ACHN (cell line): ENCODE data around the gene HEXB.
"Not testable (repeated sequence)": the region's sequence is repeated elsewhere in the genome, so short reads cannot be mapped to it uniquely, and the experiment has no call there.

Experiments used
- DNase-seq: peaks from one replicate; pipeline ENCODE4 v3.0.0-alpha.2; 2015
- in situ Hi-C: cut with HindIII; loops from 2 replicates; pipeline ENCODE4 v1.10.0; 2017; ENCODE audit warnings: low sequenced_read_pairs, low pct_ligation_motif_present, low pct_unique_long_range_greater_than_20kb

HEXB gene

GRCh38 chr5:74655206-74655605, 29.8 kb upstream of the HEXB start:
- DNase-seq = no peak
- in situ Hi-C loops = loop anchor here (25.0 kb wide), 1 partner anchor 743 kb away; no protein-coding TSS in a partner anchor

DNA sequence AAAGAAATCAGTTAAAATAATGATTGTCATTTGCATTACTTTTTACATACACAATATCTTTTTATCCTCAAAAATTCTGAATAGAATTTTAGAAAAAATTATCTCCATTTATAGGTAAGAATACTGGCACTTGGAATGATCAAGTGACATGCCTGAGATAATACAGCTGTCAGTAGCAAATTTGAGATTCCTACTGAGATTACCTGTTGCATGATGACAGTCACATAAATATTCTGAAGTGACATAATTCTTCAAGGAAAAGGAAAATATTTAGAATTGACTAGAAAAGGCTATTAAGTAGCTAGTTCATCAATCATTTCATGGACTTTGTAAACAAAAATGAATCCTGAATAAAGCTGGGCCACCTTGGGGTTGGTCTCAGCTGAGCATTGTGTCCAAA, 29.3 kb upstream of the HEXB start:
- in situ Hi-C loops = loop anchor here (25.0 kb wide), 1 partner anchor 743 kb away; no protein-coding TSS in a partner anchor
- no peak for DNase-seq

GRCh38 chr5:74657165-74657564, 27.9 kb upstream of the HEXB start:
- in situ Hi-C loops = loop anchor here (25.0 kb wide), 1 partner anchor 745 kb away; no protein-coding TSS in a partner anchor

DNA sequence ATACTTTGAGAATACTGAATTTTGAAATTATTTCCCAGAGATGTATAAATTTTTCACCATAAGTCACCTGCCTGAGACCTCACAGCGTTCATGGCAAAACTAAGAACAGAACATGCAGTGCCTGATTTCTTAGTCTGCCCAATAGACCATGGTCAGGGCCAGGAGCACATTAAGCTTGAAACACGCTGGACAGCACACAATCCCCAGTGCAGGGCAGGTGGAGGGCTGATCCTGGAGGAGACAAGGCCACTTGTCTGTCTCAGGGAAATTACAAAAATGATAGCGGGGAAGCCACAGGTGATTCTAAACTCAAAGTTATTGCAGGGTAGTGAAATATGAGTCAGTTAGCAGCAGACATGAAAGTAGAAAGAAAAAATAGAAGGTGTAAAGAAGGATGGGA, 25.9 kb upstream of the HEXB start:
- no peak for DNase-seq
- in situ Hi-C loops = loop anchor here (25.0 kb wide), 1 partner anchor 747 kb away; no protein-coding TSS in a partner anchor

More at GRCh38 chr5:74657165-74657564, 27.9 kb upstream of the HEXB start:
- DNase-seq = no peak

GRCh38 chr5:74660140-74660539, 24.9 kb upstream of the HEXB start:
- no peak for DNase-seq
- in situ Hi-C loops = loop anchor here (25.0 kb wide), 1 partner anchor 748 kb away; no protein-coding TSS in a partner anchor

DNA sequence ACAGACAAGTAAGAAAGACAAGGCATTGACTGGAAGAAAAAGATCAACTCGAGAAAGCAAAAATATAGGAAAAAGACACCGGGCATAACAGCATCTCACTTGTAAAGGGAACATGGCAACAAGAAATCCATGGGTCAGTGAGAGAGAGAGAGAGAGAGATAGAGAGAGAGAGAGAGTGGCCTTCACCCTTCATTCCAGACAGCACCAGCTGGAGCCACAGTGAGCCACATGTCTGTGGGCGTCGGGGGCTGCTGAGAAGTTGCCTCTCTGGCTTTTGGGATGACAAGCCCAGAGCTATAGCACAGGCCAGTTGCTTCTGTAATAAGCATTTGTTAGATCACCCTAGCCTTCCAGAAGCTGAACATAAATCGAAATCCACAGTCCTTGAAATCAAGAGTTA, 24.2 kb upstream of the HEXB start:
- in situ Hi-C loops = loop anchor here (25.0 kb wide), 1 partner anchor 749 kb away; no protein-coding TSS in a partner anchor
- DNase-seq = no peak

- in situ Hi-C loops = loop anchor here (25.0 kb wide), 1 partner anchor 752 kb away; no protein-coding TSS in a partner anchor
- no peak for DNase-seq
Measured at GRCh38 chr5:74664551-74664950, 20.5 kb upstream of the HEXB start.

GRCh38 chr5:74665273-74665672, 19.8 kb upstream of the HEXB start:
- in situ Hi-C loops = loop anchor here (25.0 kb wide), 1 partner anchor 753 kb away; no protein-coding TSS in a partner anchor
- no peak for DNase-seq

DNA sequence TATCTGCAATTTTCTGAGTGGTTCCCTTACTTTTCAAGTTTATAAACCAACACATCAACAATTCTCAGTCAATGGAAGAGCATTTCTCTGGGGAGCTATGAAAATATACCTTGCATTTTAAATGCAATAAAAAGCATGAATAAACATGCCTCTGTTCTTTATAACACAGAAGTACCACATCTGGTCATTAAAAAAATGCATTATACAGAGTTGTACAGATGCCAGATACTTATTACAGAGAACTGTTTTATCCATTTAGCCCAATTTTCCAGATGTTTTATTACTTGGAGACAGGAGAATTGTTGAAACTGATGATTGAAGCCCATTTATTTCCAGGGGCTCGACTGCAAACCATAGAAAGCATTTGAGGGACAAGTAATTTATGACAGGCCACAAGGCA, 19.2 kb upstream of the HEXB start:
- in situ Hi-C loops = loop anchor here (25.0 kb wide), 1 partner anchor 754 kb away; no protein-coding TSS in a partner anchor
- no peak for DNase-seq

DNA sequence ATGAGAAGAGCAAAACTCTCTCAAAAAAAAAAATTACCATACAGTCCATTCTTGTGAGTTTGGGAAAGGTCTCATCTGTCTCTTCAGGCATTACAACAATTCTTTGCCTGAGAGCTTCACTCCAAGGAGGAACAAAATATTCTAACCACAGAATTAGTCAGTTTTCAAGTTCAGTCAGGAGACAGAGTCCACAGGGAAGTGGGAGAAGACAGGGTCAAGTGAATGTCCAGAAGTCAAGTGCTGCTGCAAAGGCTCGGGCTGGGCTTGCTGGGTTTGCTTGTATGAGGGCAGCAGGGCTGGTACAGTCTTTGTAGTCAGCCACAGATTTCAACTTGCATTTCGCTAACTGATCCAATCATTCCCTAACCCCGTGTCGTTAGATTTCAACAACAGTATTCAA, 17.6 kb upstream of the HEXB start:
- DNase-seq = no peak
- in situ Hi-C loops = loop anchor here (25.0 kb wide), 1 partner anchor 755 kb away; no protein-coding TSS in a partner anchor

DNA sequence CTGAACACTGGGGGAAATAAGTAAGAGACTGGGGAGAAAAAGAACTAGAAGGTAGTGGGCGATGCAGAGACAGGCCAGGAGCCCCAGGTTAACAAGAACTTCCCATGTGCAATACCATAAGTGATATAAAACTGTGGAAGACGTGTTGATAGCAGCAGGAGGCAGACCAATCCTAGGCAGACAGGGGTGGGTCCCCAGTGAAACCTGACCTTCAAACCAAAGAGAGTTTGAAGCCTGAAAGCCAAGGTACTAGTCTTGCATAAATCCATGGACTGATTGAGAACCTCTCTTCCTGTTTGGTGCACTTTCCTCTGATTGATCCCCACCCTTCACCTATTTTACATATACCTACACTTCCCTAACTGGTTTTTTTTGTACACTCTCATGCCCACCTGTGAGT, 15.2 kb upstream of the HEXB start:
- in situ Hi-C loops = loop anchor here (25.0 kb wide), 1 partner anchor 758 kb away; no protein-coding TSS in a partner anchor
- no peak for DNase-seq

- in situ Hi-C loops = loop anchor here (25.0 kb wide), 1 partner anchor 758 kb away; no protein-coding TSS in a partner anchor
- no peak for DNase-seq
Measured at GRCh38 chr5:74670396-74671038, 14.5 kb upstream of the HEXB start.

- in situ Hi-C loops = loop anchor here (25.0 kb wide), 1 partner anchor 760 kb away; no protein-coding TSS in a partner anchor
- DNase-seq = no peak
Measured at GRCh38 chr5:74672215-74672877, 12.7 kb upstream of the HEXB start.

- in situ Hi-C loops = loop anchor here (25.0 kb wide), 1 partner anchor 761 kb away; no protein-coding TSS in a partner anchor
- DNase-seq = peak; percentile 41
Measured at GRCh38 chr5:74673011-74673790, 11.8 kb upstream of the HEXB start.

DNA sequence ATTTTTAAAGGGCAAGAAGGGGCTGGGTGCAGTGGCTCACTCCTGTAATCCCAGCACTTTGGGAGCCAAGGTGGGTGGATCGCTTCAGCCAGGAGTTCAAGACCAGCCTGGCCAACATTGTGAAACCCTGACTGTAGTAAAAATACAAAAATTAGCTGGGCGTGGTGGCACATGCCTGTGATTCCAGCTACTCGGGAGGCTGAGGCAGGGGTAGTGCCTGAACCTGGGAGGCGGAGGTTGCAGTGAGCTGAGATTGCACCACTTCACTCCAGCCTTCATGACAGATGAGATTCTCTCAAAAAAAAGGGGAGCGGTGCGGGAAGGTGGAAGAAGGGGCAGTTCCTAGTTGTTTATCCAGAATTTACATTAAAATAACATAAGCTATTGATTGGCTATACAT, 8.6 kb upstream of the HEXB start:
- DNase-seq, in situ Hi-C loops: not testable (repeated sequence)

- in situ Hi-C loops = not testable (repeated sequence)
Measured at GRCh38 chr5:74678123-74678522, 6.9 kb upstream of the HEXB start.

DNA sequence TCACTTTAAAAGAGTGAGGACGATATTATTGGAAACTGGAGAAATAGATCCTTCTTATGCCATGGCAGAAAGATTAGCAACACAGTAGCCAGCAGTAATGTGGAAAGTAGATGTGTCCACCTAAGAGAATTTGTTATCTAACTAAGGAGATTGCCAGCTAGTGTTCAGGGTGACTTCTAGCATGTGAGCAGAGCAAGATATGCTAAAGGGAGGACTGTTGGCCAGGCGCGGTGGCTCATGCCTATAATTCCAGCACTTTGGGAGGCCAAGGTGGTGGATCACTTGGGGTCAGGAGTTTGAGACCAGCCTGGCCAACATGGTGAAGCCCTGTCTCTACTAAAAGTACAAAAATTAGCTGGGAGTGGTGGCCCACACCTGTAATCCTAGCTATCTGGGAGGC, 5.7 kb upstream of the HEXB start:
- in situ Hi-C loops, DNase-seq: not testable (repeated sequence)

More at GRCh38 chr5:74678123-74678522, 6.9 kb upstream of the HEXB start:
- not testable (repeated sequence) for DNase-seq

- peak; percentile 7 for DNase-seq
- in situ Hi-C loops = no loop called here
Measured at GRCh38 chr5:74679966-74680365, 5.1 kb upstream of the HEXB start.
